Stimulated activated naive CD8-positive, alpha-beta T cell treated with anti-CD3 and anti-CD28 coated beads, Interleukin-15, Interleukin-2, amounts not matched to agents 100 ng/mL and 50 ng/mL, for 24 hours (primary cell): Measurements from ENCODE around the gene LTB.
"Not testable (repeated sequence)": the region's sequence is repeated elsewhere in the genome, so short reads cannot be mapped to it uniquely, and the experiment has no call there.

Experiments used
- H3K27ac Mint-ChIP-seq: one replicate; pipeline ENCODE4 v1.8.0; 2021; ENCODE audit warnings: mild to moderate bottlenecking, mixed read lengths
- H3K27me3 Mint-ChIP-seq: one replicate; pipeline ENCODE4 v1.8.0; 2021; ENCODE audit warnings: mixed read lengths
- H3K36me3 Mint-ChIP-seq: one replicate; pipeline ENCODE4 v1.8.0; 2021; ENCODE audit warnings: low read depth, mixed read lengths
- H3K4me1 Mint-ChIP-seq: one replicate; pipeline ENCODE4 v1.8.0; 2021; ENCODE audit warnings: low read depth, mixed read lengths
- H3K4me3 Mint-ChIP-seq: one replicate; pipeline ENCODE4 v1.8.0; 2021; ENCODE audit warnings: mild to moderate bottlenecking, mixed read lengths
- H3K9me3 Mint-ChIP-seq: one replicate; pipeline ENCODE4 v1.8.0; 2021; ENCODE audit warnings: mixed read lengths

Gene LTB

GRCh38 chr6:31615748-31616147 is 33.5 kb upstream of the LTB start:
- Mint-ChIP-seq H3K4me3 (peak overlapping the region; percentile 90), H3K27ac (peak overlapping the region; percentile 91), H3K4me1 (peaks cover 54% of the 10 kb centered on the region), H3K9me3 (no peaks in the 10 kb centered on the region), H3K27me3 (no peaks in the 10 kb centered on the region), H3K36me3 (peaks cover 16% of the 10 kb centered on the region)

GRCh38 chr6:31614684-31615578 is 32.7 kb upstream of the LTB start, which contains the start of gene AIF1:
Gene AIF1 (plus strand): TSS chr6:31615234. CDS start chr6:31615330, 96 bp downstream.
- Mint-ChIP-seq H3K27me3 (no peaks in the 10 kb centered on the region), H3K4me3 (peak within 1 kb of the TSS; percentile 90), H3K9me3 (no peaks in the 10 kb centered on the region), H3K4me1 (peaks cover 54% of the 10 kb centered on the region), H3K36me3 (peaks cover 16% of the 10 kb centered on the region), H3K27ac (peak within 1 kb of the TSS; percentile 91)

GRCh38 chr6:31614075-31614619 is 31.9 kb upstream of the LTB start:
- no peak overlapping the region for H3K4me3 Mint-ChIP-seq
- no peak overlapping the region for H3K27ac Mint-ChIP-seq
- H3K36me3 Mint-ChIP-seq = peaks cover 11% of the 10 kb centered on the region
- H3K9me3 Mint-ChIP-seq = no peaks in the 10 kb centered on the region
- peaks cover 48% of the 10 kb centered on the region for H3K4me1 Mint-ChIP-seq
- no peaks in the 10 kb centered on the region for H3K27me3 Mint-ChIP-seq

- peaks cover 20% of the 10 kb centered on the region for H3K4me1 Mint-ChIP-seq
- no peak overlapping the region for H3K4me3 Mint-ChIP-seq
- H3K27ac Mint-ChIP-seq = no peak overlapping the region
- no peaks in the 10 kb centered on the region for H3K27me3 Mint-ChIP-seq
- H3K9me3 Mint-ChIP-seq = no peaks in the 10 kb centered on the region
- no peaks in the 10 kb centered on the region for H3K36me3 Mint-ChIP-seq
These were observed 28.7 kb upstream of the LTB start for GRCh38 chr6:31610968-31611367.

- Mint-ChIP-seq H3K4me3 (no peak overlapping the region), H3K27me3 (no peaks in the 10 kb centered on the region)
These were observed 27.5 kb upstream of the LTB start for GRCh38 chr6:31609519-31610406.

GRCh38 chr6:31607317-31607716 is 25.1 kb upstream of the LTB start:
- H3K4me1 Mint-ChIP-seq = no peaks in the 10 kb centered on the region
- H3K27me3 Mint-ChIP-seq = no peaks in the 10 kb centered on the region
- no peaks in the 10 kb centered on the region for H3K9me3 Mint-ChIP-seq
- H3K36me3 Mint-ChIP-seq = no peaks in the 10 kb centered on the region
- no peak overlapping the region for H3K27ac Mint-ChIP-seq
- H3K4me3 Mint-ChIP-seq = no peak overlapping the region

More at GRCh38 chr6:31609519-31610406, 27.5 kb upstream of the LTB start:
- Mint-ChIP-seq H3K27ac (no peak overlapping the region), H3K36me3 (no peaks in the 10 kb centered on the region), H3K9me3 (no peaks in the 10 kb centered on the region), H3K4me1 (peaks cover 8% of the 10 kb centered on the region)

- Mint-ChIP-seq H3K36me3 (no peaks in the 10 kb centered on the region), H3K9me3 (no peaks in the 10 kb centered on the region), H3K4me1 (peaks cover 55% of the 10 kb centered on the region), H3K27ac (peak overlapping the region; percentile 61), H3K4me3 (no peak overlapping the region), H3K27me3 (no peaks in the 10 kb centered on the region)
These were observed 14.8 kb upstream of the LTB start for GRCh38 chr6:31597006-31597405.

- no peaks in the 10 kb centered on the region for H3K9me3 Mint-ChIP-seq
- H3K27me3 Mint-ChIP-seq = no peaks in the 10 kb centered on the region
- peak overlapping the region; percentile 64 for H3K27ac Mint-ChIP-seq
- peak overlapping the region; percentile 58 for H3K4me3 Mint-ChIP-seq
- peaks cover 5% of the 10 kb centered on the region for H3K36me3 Mint-ChIP-seq
- peaks cover 68% of the 10 kb centered on the region for H3K4me1 Mint-ChIP-seq
These were observed 10.2 kb upstream of the LTB start for GRCh38 chr6:31592396-31592771.

- H3K4me3 Mint-ChIP-seq = not testable (repeated sequence)
These were observed 8.5 kb upstream of the LTB start for GRCh38 chr6:31590691-31591090.

GRCh38 chr6:31588871-31589650 is 6.8 kb upstream of the LTB start:
- H3K9me3 Mint-ChIP-seq = no peaks in the 10 kb centered on the region
- H3K4me1 Mint-ChIP-seq = peaks cover 77% of the 10 kb centered on the region
- peak overlapping the region; percentile 22 for H3K4me3 Mint-ChIP-seq
- no peaks in the 10 kb centered on the region for H3K27me3 Mint-ChIP-seq
- peak overlapping the region; percentile 32 for H3K27ac Mint-ChIP-seq
- H3K36me3 Mint-ChIP-seq = peaks cover 5% of the 10 kb centered on the region

More at GRCh38 chr6:31590691-31591090, 8.5 kb upstream of the LTB start:
- not testable (repeated sequence) for H3K27ac Mint-ChIP-seq, H3K36me3 Mint-ChIP-seq, H3K9me3 Mint-ChIP-seq, H3K27me3 Mint-ChIP-seq
- H3K4me1 Mint-ChIP-seq = peaks cover 69% of the 10 kb centered on the region

- no peaks in the 10 kb centered on the region for H3K27me3 Mint-ChIP-seq
- H3K4me3 Mint-ChIP-seq = peak overlapping the region; percentile 80
- H3K27ac Mint-ChIP-seq = peak overlapping the region; percentile 96
- peaks cover 5% of the 10 kb centered on the region for H3K36me3 Mint-ChIP-seq
- no peaks in the 10 kb centered on the region for H3K9me3 Mint-ChIP-seq
- peaks cover 76% of the 10 kb centered on the region for H3K4me1 Mint-ChIP-seq
These were observed 5.9 kb upstream of the LTB start for GRCh38 chr6:31587791-31588777.

GRCh38 chr6:31586599-31587281 is 4.5 kb upstream of the LTB start:
- Mint-ChIP-seq H3K27me3 (no peaks in the 10 kb centered on the region), H3K27ac (peak overlapping the region; percentile 90), H3K9me3 (no peaks in the 10 kb centered on the region), H3K4me3 (peak overlapping the region; percentile 78), H3K36me3 (peaks cover 5% of the 10 kb centered on the region), H3K4me1 (peaks cover 76% of the 10 kb centered on the region)

- peak within 1 kb of the TSS; percentile 93 for H3K27ac Mint-ChIP-seq
- H3K4me1 Mint-ChIP-seq = peaks cover 78% of the 10 kb centered on the region
- peaks cover 9% of the 10 kb centered on the region for H3K36me3 Mint-ChIP-seq
- H3K27me3 Mint-ChIP-seq = no peaks in the 10 kb centered on the region
- no peaks in the 10 kb centered on the region for H3K9me3 Mint-ChIP-seq
- peak within 1 kb of the TSS; percentile 78 for H3K4me3 Mint-ChIP-seq
These were observed 3.8 kb upstream of the LTB start, which contains the start of gene LST1 for GRCh38 chr6:31586008-31586407. Gene LST1 (plus strand): TSS chr6:31586277. CDS start chr6:31587300, 1,023 bp downstream.
